Activated T-helper 1 cell treated with anti-CD3 and anti-CD28 coated beads, Interleukin-12 subunit alpha, Interleukin-12 subunit beta, Interleukin-2, Interleukin-4 antibody, amounts not matched to agents 30 ng/mL and 10 ng/mL and 1 ng/mL, durations not matched to agents 14 hours and 24 hours and 36 hours (primary cell): ENCODE data around the gene SLC25A48. TPM values are rescaled to one million over a fixed set of nuclear protein-coding genes. Genes with fewer than 3 reads are reported as not detected.

Experiments
- DNase-seq: peaks from one replicate; pipeline ENCODE4 v3.0.0; 2021; ENCODE audit warnings: low spot score
- H3K27ac Mint-ChIP-seq: one replicate; pipeline ENCODE4 v1.8.0; 2021; ENCODE audit warnings: mild to moderate bottlenecking, mixed read lengths
- H3K27me3 Mint-ChIP-seq: one replicate; pipeline ENCODE4 v1.8.0; 2022; ENCODE audit warnings: mild to moderate bottlenecking, moderate library complexity, mixed read lengths; ENCODE audit not compliant: insufficient read depth
- H3K36me3 Mint-ChIP-seq: one replicate; pipeline ENCODE4 v1.8.0; 2021; ENCODE audit warnings: low read depth, mixed read lengths
- H3K4me1 Mint-ChIP-seq: one replicate; pipeline ENCODE4 v1.8.0; 2021; ENCODE audit warnings: low read depth, mixed read lengths
- H3K4me3 Mint-ChIP-seq: one replicate; pipeline ENCODE4 v1.8.0; 2021; ENCODE audit warnings: mild to moderate bottlenecking, moderate library complexity, mixed read lengths
- H3K9me3 Mint-ChIP-seq: one replicate; pipeline ENCODE4 v1.8.0; 2021; ENCODE audit warnings: mixed read lengths
- intact Hi-C: fragments of 100-400 bp; cut with micrococcal nuclease; formaldehyde crosslinking; loops from one replicate; pipeline ENCODE4 v1.15.1; 2024
- total RNA-seq: library from RNA; stranded (reverse); gene quantifications from 2 replicates; pipeline ENCODE4 v1.2.3, GENCODE V29; 2022

The SLC25A48 gene, protein sequence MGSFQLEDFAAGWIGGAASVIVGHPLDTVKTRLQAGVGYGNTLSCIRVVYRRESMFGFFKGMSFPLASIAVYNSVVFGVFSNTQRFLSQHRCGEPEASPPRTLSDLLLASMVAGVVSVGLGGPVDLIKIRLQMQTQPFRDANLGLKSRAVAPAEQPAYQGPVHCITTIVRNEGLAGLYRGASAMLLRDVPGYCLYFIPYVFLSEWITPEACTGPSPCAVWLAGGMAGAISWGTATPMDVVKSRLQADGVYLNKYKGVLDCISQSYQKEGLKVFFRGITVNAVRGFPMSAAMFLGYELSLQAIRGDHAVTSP
- not detected in 2 replicates for total RNA-seq

- intact Hi-C loops: loop anchor here (5.0 kb wide), 1 partner anchor 368 kb away; no protein-coding TSS in a partner anchor
- DNase-seq: no peak
- Mint-ChIP-seq H3K4me3 (peak within 1 kb of the TSS; percentile 30), H3K27ac (no peak within 1 kb of the TSS), H3K4me1 (peaks cover 4% of the 10 kb centered on the region), H3K36me3 (no peaks in the 10 kb centered on the region), H3K9me3 (peaks cover 5% of the 10 kb centered on the region), H3K27me3 (peaks cover 22% of the 10 kb centered on the region)
Observed at GRCh38 chr5:135834639-135835529, at the start of gene SLC25A48. TSS of gene SLC25A48 (plus strand) at chr5:135834663. CDS start at chr5:135834848, 185 bp downstream.

DNA sequence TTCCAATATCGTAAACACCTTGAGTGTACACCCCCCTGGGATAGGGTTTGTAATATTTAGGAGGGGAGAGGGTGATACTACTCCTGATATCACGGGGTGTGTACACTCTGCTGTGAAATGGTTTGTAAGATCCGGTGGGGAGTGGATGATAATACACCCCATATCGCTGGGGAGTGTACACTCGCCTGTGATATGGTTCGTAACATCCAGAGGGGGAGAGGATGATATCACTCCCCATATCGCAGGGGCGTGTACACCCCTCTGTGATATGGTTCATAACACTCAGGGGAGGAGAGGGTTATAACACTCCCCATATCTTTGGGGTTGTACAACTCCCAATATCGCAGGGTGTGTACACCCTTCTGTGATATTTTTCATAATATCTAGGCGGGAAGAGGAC, 33.8 kb upstream of the SLC25A48 start:
- Mint-ChIP-seq H3K9me3 (no peaks in the 10 kb centered on the region), H3K27ac (no peak overlapping the region), H3K27me3 (no peaks in the 10 kb centered on the region), H3K4me3 (no peak overlapping the region), H3K4me1 (no peaks in the 10 kb centered on the region), H3K36me3 (no peaks in the 10 kb centered on the region)
- no peak for DNase-seq
- intact Hi-C loops: loop anchor here (10.0 kb wide), 1 partner anchor 46 kb away; no protein-coding TSS in a partner anchor

GRCh38 chr5:135810188-135810943, 24.1 kb upstream of the SLC25A48 start:
- no peak for DNase-seq
- H3K27ac Mint-ChIP-seq: no peak overlapping the region
- H3K36me3 Mint-ChIP-seq: no peaks in the 10 kb centered on the region
- H3K9me3 Mint-ChIP-seq: no peaks in the 10 kb centered on the region
- no peak overlapping the region for H3K4me3 Mint-ChIP-seq
- peaks cover 7% of the 10 kb centered on the region for H3K27me3 Mint-ChIP-seq
- intact Hi-C loops: no loop called here
- H3K4me1 Mint-ChIP-seq: no peaks in the 10 kb centered on the region

- no peaks in the 10 kb centered on the region for H3K4me1 Mint-ChIP-seq
- no peak overlapping the region for H3K4me3 Mint-ChIP-seq
- H3K9me3 Mint-ChIP-seq: no peaks in the 10 kb centered on the region
- H3K27me3 Mint-ChIP-seq: peaks cover 10% of the 10 kb centered on the region
- no peak for DNase-seq
- no peak overlapping the region for H3K27ac Mint-ChIP-seq
- intact Hi-C loops: no loop called here
- H3K36me3 Mint-ChIP-seq: no peaks in the 10 kb centered on the region
Observed at GRCh38 chr5:135811007-135811406, 23.5 kb upstream of the SLC25A48 start.

GRCh38 chr5:135813758-135814157, 20.7 kb upstream of the SLC25A48 start:
- Mint-ChIP-seq H3K4me3 (no peak overlapping the region), H3K27ac (no peak overlapping the region), H3K36me3 (no peaks in the 10 kb centered on the region), H3K27me3 (peaks cover 22% of the 10 kb centered on the region), H3K9me3 (no peaks in the 10 kb centered on the region), H3K4me1 (no peaks in the 10 kb centered on the region)
- intact Hi-C loops: no loop called here
- DNase-seq: no peak

DNA sequence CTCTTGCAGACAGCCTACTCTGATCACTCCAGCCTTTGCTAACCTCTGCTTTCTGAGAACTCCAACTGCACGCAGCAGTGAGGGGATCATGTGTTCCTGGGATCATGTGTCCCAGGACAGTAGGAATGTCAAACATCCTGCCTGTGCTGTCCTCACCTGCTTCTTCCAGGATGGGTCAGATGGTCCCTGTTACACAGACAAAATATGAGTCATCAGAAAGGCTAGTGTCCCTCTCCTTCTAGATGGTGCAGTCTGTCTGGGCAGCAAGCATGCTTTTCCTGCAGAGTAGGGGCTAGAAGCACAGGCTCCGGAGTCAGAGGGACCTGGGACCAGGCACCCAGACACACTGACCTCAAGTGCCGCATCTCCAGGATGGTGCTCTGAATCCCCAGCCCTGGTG, 20.1 kb upstream of the SLC25A48 start:
- Mint-ChIP-seq H3K27ac (no peak overlapping the region), H3K9me3 (no peaks in the 10 kb centered on the region), H3K27me3 (peaks cover 22% of the 10 kb centered on the region), H3K36me3 (no peaks in the 10 kb centered on the region), H3K4me3 (no peak overlapping the region), H3K4me1 (no peaks in the 10 kb centered on the region)
- intact Hi-C loops: no loop called here
- DNase-seq: no peak

DNA sequence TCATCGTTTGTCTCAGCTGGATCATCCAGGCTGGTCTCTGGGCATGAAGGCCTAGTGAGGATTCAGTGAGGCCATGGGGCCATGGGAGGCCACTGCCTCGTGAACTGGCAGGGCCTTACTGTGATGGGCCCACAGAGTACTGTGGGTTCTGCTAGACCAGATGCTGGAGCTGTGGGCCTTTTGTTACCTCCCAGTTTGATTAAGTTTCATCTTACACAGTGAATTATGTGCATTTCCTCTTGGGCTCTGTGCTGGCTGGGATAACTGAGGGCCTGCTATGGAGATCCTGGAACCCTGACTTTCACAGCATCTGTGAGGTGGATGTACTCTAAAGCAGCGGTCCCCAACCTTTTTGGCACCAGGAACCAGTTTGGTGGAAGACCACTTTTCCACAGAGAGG, 19.7 kb upstream of the SLC25A48 start:
- no peaks in the 10 kb centered on the region for H3K4me1 Mint-ChIP-seq
- peaks cover 22% of the 10 kb centered on the region for H3K27me3 Mint-ChIP-seq
- intact Hi-C loops: no loop called here
- no peaks in the 10 kb centered on the region for H3K9me3 Mint-ChIP-seq
- DNase-seq: no peak
- no peaks in the 10 kb centered on the region for H3K36me3 Mint-ChIP-seq
- no peak overlapping the region for H3K27ac Mint-ChIP-seq
- H3K4me3 Mint-ChIP-seq: no peak overlapping the region

DNA sequence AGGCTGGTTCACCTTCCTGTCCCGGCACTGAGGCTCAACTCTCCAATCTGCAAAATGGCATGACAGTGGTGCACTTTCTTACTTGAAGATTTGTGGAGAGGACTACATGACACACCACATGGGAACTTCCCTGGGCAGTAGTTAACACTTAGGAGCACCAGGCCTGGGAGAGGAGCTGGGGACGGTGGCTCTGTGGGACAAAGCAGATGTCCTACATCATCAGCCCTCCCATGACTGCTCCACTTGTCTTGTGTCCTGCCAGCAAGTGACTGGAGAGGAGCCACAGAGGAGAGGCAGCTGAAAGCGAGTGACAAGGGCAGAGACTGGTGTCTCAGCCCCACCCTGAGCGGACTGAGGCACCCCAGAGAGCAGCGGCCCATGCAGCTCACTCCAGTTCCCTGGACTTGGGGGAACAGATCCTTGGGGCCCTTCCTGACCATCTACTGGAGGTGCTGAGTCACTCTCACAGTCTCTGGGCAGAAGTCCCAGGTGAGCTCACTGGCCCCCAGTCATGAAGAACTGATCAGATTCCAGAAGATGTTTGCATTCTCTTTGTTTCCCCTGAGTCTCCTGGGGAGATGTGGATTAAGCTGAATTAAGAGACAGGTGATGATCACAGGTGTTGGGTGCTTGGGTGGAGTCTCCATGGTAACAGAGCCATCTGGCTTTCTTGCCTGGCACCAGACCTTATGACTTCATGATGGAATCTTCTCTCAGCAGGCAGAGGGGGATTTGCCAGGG, 13.2 kb upstream of the SLC25A48 start:
- Mint-ChIP-seq H3K36me3 (no peaks in the 10 kb centered on the region), H3K9me3 (no peaks in the 10 kb centered on the region), H3K27ac (no peak overlapping the region), H3K27me3 (peaks cover 13% of the 10 kb centered on the region), H3K4me3 (no peak overlapping the region), H3K4me1 (no peaks in the 10 kb centered on the region)
- intact Hi-C loops: no loop called here
- no peak for DNase-seq

- H3K9me3 Mint-ChIP-seq: no peaks in the 10 kb centered on the region
- DNase-seq: no peak
- peaks cover 9% of the 10 kb centered on the region for H3K27me3 Mint-ChIP-seq
- no peak overlapping the region for H3K4me3 Mint-ChIP-seq
- H3K4me1 Mint-ChIP-seq: no peaks in the 10 kb centered on the region
- H3K27ac Mint-ChIP-seq: no peak overlapping the region
- H3K36me3 Mint-ChIP-seq: no peaks in the 10 kb centered on the region
- intact Hi-C loops: no loop called here
Observed at GRCh38 chr5:135821802-135822201, 12.7 kb upstream of the SLC25A48 start.

DNA sequence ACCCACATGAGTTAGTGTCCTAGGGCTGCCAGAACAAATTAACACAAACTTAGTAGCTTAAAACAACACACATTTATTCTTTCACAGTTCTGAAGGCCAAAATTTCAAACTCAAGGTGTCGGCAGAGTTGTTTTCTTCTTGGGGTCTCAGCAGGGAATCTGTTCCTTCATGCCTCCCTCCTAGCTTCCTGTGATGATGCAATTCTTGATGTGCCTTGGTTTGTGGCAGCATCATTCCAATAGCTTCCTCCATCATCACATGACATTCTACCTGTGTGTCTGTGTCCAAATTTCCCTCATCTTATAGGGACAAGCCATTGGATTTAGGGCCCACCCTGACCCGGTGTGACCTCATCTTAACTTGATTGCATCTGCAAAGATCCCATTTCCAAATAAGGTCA, 12.2 kb upstream of the SLC25A48 start:
- no peak for DNase-seq

DNA sequence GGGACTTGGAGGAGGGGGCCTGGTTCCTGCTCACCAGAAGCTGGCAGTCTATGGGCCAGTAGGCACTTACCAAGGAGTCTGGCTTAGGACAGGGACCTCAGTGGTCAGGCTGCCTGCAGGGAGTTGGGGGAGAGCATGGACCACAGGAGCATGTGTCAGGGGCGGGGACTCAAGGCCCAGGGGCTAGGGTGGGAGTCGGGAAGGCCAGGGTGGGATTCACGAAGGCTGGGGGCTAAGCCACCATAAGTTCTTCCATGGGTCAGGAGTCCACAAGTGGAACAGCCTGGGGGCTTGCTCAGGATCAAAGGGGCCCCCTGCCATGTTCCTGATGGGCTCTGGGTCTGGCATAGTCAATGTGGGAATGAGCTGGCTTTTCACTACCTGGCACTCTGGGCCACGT, 11.5 kb upstream of the SLC25A48 start:
- H3K4me1 Mint-ChIP-seq: no peaks in the 10 kb centered on the region
- intact Hi-C loops: no loop called here
- H3K9me3 Mint-ChIP-seq: no peaks in the 10 kb centered on the region
- H3K27me3 Mint-ChIP-seq: peaks cover 5% of the 10 kb centered on the region
- H3K36me3 Mint-ChIP-seq: no peaks in the 10 kb centered on the region
- no peak overlapping the region for H3K4me3 Mint-ChIP-seq
- no peak for DNase-seq
- H3K27ac Mint-ChIP-seq: no peak overlapping the region

More for the DNA sequence above, 12.2 kb upstream of the SLC25A48 start:
- Mint-ChIP-seq H3K4me3 (no peak overlapping the region), H3K9me3 (no peaks in the 10 kb centered on the region), H3K27ac (no peak overlapping the region), H3K4me1 (no peaks in the 10 kb centered on the region), H3K27me3 (peaks cover 9% of the 10 kb centered on the region), H3K36me3 (no peaks in the 10 kb centered on the region)
- intact Hi-C loops: no loop called here

DNA sequence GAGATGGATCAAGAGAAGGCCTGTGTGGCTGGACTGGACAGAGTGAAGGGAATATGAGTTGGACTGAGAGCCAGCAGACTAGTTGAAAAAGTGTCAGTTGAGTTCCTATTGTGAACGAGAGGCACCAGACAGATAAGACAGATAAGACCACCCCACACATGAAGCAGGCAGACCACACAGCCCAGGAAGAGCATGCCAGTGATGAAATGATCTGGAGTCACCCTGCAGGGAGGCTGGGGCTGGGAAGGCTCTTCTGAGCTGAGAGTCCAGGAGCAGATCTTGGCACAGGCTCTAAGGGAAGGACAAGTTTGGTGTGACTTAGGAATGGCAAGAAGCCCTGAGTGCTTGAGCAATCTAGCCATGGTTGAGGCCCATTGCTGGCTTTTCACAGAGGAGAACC, 10.6 kb upstream of the SLC25A48 start:
- Mint-ChIP-seq H3K36me3 (no peaks in the 10 kb centered on the region), H3K27ac (no peak overlapping the region), H3K4me1 (no peaks in the 10 kb centered on the region), H3K9me3 (no peaks in the 10 kb centered on the region), H3K4me3 (no peak overlapping the region), H3K27me3 (peaks cover 4% of the 10 kb centered on the region)
- DNase-seq: no peak
- intact Hi-C loops: no loop called here
